IMR-90 (cell line): Measurements from ENCODE around the gene PRKCA. TPM values are rescaled to one million over a fixed set of nuclear protein-coding genes. Genes with fewer than 3 reads are reported as not detected.

Source experiments
- ATAC-seq: fragments of 200-7000 bp; cut with Tn5 transposase; 2 replicates; pipeline ENCODE4 v1.9.1; 2020; ENCODE audit warnings: low read depth, mild to moderate bottlenecking, moderate library complexity
- BruUV-seq: library from RNA; stranded (reverse); fragments of 400-500 nt; replicated peaks from 2 replicates; lab custom pipeline; 2021; lab: Mats Ljungman, UMichigan
- CTCF ChIA-PET: fragments of 300-600 bp; formaldehyde crosslinking; extraction: SDS; loops from one replicate; lab custom pipeline; 2021; ENCODE audit warnings: antibody characterized with exemption; lab: Yijun Ruan, JAX
- POLR2A ChIA-PET: fragments of 300-600 bp; sonication (Branson Sonifier 250); formaldehyde crosslinking; loops from one replicate; lab custom pipeline; 2022; ENCODE audit warnings: antibody characterized with exemption; ENCODE audit not compliant: unreplicated experiment; lab: Charles Lee
- DNase-seq: peaks from one replicate; pipeline ENCODE4 v3.0.0; 2013
- H2AFZ ChIP-seq: replicated peaks from 2 replicates; pipeline ENCODE3; 2013; ENCODE audit warnings: low read length, mild to moderate bottlenecking; ENCODE audit not compliant: poor library complexity
- H2AK5ac ChIP-seq: 2 replicates; pipeline ENCODE4 v1.6.1; 2013; ENCODE audit warnings: low read depth, low read length, inconsistent platforms
- H2AK9ac ChIP-seq: replicated peaks from 2 replicates; pipeline ENCODE3; 2013; ENCODE audit warnings: mild to moderate bottlenecking, low read depth, low read length, moderate library complexity; ENCODE audit not compliant: poor library complexity
- H2BK120ac ChIP-seq: 2 replicates; pipeline ENCODE4 v1.6.1; 2013; ENCODE audit warnings: low read depth, low read length, inconsistent platforms
- H2BK15ac ChIP-seq: 3 replicates; pipeline ENCODE4 v1.6.1; 2013; ENCODE audit warnings: low read depth, low read length, inconsistent platforms
- H2BK20ac ChIP-seq: 2 replicates; pipeline ENCODE4 v1.6.1; 2013; ENCODE audit warnings: low read depth, mild to moderate bottlenecking, inconsistent platforms, low read length, moderate library complexity
- H2BK5ac ChIP-seq: 2 replicates; pipeline ENCODE4 v1.6.1; 2013; ENCODE audit warnings: mild to moderate bottlenecking, low read depth, low read length, inconsistent platforms; ENCODE audit not compliant: poor library complexity, severe bottlenecking
- H3K14ac ChIP-seq: replicated peaks from 2 replicates; pipeline ENCODE4 v1.6.1; 2013; ENCODE audit warnings: low read depth, low read length, inconsistent platforms
- H3K18ac ChIP-seq: 2 replicates; pipeline ENCODE4 v1.6.1; 2013; ENCODE audit warnings: low read depth, low read length, control low read depth
- H3K23ac ChIP-seq: 2 replicates; pipeline ENCODE4 v1.6.1; 2013; ENCODE audit warnings: low read depth, low read length, inconsistent platforms
- H3K27ac ChIP-seq: 2 replicates; pipeline ENCODE4 v1.5.1; 2013; ENCODE audit warnings: mild to moderate bottlenecking, control low read depth, low read length; ENCODE audit not compliant: insufficient read depth
- H3K27me3 ChIP-seq: 2 replicates; pipeline ENCODE4 v1.6.1; 2013; ENCODE audit warnings: low read length; ENCODE audit not compliant: control insufficient read depth, insufficient read depth
- H3K36me3 ChIP-seq: 2 replicates; pipeline ENCODE4 v1.6.1; 2013; ENCODE audit warnings: low read length, mixed read lengths; ENCODE audit not compliant: control insufficient read depth, insufficient read depth
- H3K4ac ChIP-seq: 2 replicates; pipeline ENCODE4 v1.6.1; 2013; ENCODE audit warnings: low read depth, low read length, inconsistent platforms
- H3K4me1 ChIP-seq: 2 replicates; pipeline ENCODE4 v1.6.1; 2013; ENCODE audit warnings: low read length, mixed read lengths; ENCODE audit not compliant: control insufficient read depth, insufficient read depth
- H3K4me2 ChIP-seq: 2 replicates; pipeline ENCODE4 v1.6.1; 2013; ENCODE audit warnings: low read depth, mild to moderate bottlenecking, control low read depth, low read length, moderate library complexity
- H3K4me3 ChIP-seq: 2 replicates; pipeline ENCODE4 v1.5.1; 2013; ENCODE audit warnings: low read depth, mild to moderate bottlenecking, control low read depth, low read length, moderate library complexity; ENCODE audit not compliant: insufficient read depth
- H3K56ac ChIP-seq: 2 replicates; pipeline ENCODE4 v1.6.1; 2013; ENCODE audit warnings: low read length, inconsistent platforms; ENCODE audit not compliant: insufficient read depth; ENCODE audit errors: extremely low read depth
- H3K79me1 ChIP-seq, 2 experiments: 2 replicates each; pipeline ENCODE4 v1.6.1; 2013; ENCODE audit warnings: low read length in 2 of 2, inconsistent platforms in 1 of 2, low read depth in 1 of 2
- H3K9ac ChIP-seq: 2 replicates; pipeline ENCODE4 v1.6.1; 2013; ENCODE audit warnings: low read depth, low read length, control low read depth
- H3K9me1 ChIP-seq: 2 replicates; pipeline ENCODE4 v1.6.1; 2013; ENCODE audit warnings: low read length, inconsistent platforms; ENCODE audit not compliant: insufficient read depth
- H3K9me3 ChIP-seq: 2 replicates; pipeline ENCODE4 v1.6.1; 2013; ENCODE audit warnings: low read length; ENCODE audit not compliant: control insufficient read depth, insufficient read depth
- H4K20me1 ChIP-seq: 2 replicates; pipeline ENCODE4 v1.6.1; 2013; ENCODE audit warnings: low read length, inconsistent platforms; ENCODE audit not compliant: insufficient read depth
- H4K5ac ChIP-seq: 2 replicates; pipeline ENCODE4 v1.6.1; 2013; ENCODE audit warnings: mild to moderate bottlenecking, low read depth, low read length, control low read depth
- H4K8ac ChIP-seq, 2 experiments: 2 replicates each; pipeline ENCODE4 v1.6.1; 2013; ENCODE audit warnings: low read depth in 2 of 2, low read length in 2 of 2, control low read depth in 1 of 2, inconsistent platforms in 1 of 2
- H4K91ac ChIP-seq: 2 replicates; pipeline ENCODE4 v1.6.1; 2013; ENCODE audit warnings: low read depth, low read length, inconsistent platforms; ENCODE audit not compliant: insufficient read depth
- CHD1 ChIP-seq: IDR thresholded peaks from 2 replicates; pipeline ENCODE4 v1.6.1; 2012; ENCODE audit warnings: low read depth, low read length, improper control_type of control experiment
- NFE2L2 ChIP-seq: fragments of 150-350 bp; IDR thresholded peaks from 2 replicates; pipeline ENCODE4 v1.6.1; 2016; ENCODE audit warnings: low read depth, mild to moderate bottlenecking, low read length
- RAD21 ChIP-seq: IDR thresholded peaks from 2 replicates; pipeline ENCODE4 v1.6.1; 2012; ENCODE audit warnings: low read length, improper control_type of control experiment
- WGBS, 2 experiments: methylation state at CpG; one replicate each; pipeline versions ENCODE4 v1.1.5 to v1.1.7; 2013; ENCODE audit warnings: missing lambda C conversion rate in 2 of 2; ENCODE audit not compliant: insufficient read length in 1 of 2; ENCODE audit errors: extremely low coverage in 2 of 2; 5-methylcytosine and 5-hydroxymethylcytosine counted together
- dilution Hi-C: fragments of 300-500 bp; cut with HindIII; formaldehyde crosslinking; loops from one replicate; pipeline ENCODE4 v1.14.3; 2018; ENCODE audit warnings: low sequenced_read_pairs; ENCODE audit not compliant: unreplicated experiment
- in situ Hi-C: fragments of 300-500 bp; cut with MboI; formaldehyde crosslinking; loops from 3 replicates; pipeline ENCODE4 v1.14.3; 2019; ENCODE audit warnings: low sequenced_read_pairs, inconsistent platforms, mixed read lengths
- intact Hi-C: fragments of 100-400 bp; cut with micrococcal nuclease; formaldehyde crosslinking; loops from 2 replicates; pipeline ENCODE4 v1.10.0; 2022
- polyA plus RNA-seq, 3 experiments: library from polyadenylated mRNA; depleted of rRNA; stranded (reverse); fragments of >200 nt; gene quantifications; 2 replicates each; pipeline ENCODE4 v1.2.3, GENCODE V29; 2012; ENCODE audit warnings: low replicate concordance in 1 of 3
- total RNA-seq: library from RNA; depleted of rRNA; stranded (reverse); fragments of >200 nt; gene quantifications from 2 replicates; pipeline ENCODE4 v1.2.3, GENCODE V29; 2012

PRKCA gene
- total and polyA plus RNA-seq, 2 of the 4 experiments (the other 2 are of a cell fraction) = 31.0 to 46.0 TPM

DNA sequence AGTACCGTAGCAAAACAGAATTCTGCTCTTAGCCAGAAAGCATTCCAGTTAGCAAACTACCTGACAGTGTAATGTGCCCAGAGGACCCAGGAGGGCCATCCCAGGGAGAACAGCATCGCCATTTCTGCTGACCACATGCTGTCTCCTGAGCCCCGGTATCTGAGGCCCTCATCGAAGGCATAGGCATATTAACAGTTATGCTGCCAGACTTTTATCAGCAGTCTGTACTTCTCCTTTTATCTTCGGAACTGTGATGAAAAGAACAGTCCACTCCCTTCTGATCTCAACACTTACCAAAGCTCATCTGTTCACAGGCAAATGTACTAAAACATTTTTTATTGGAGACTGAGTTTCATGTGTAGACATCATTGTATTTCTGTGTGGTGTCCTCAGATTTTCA, 236.4 kb downstream of the PRKCA start:
- Histone ChIP-seq H3K27me3 (no peaks in the 10 kb centered on the region), H3K18ac (0 out of 2 replicates have a peak overlapping the region, but pooled peaks have one; percentile 47), H3K27ac (no peak overlapping the region), H2AFZ (no peak overlapping the region), H2BK15ac (peak overlapping the region; percentile 56; the same call in 1 of the 3 replicates), H3K4ac (peak overlapping the region; percentile 67), H3K9me1 (peaks cover 14% of the 10 kb centered on the region), H4K20me1 (peaks cover 7% of the 10 kb centered on the region; the same call in 1 of the 2 replicates), H2AK5ac (peak overlapping the region; percentile 78; the same call in 1 of the 2 replicates), H2BK5ac (peak overlapping the region; percentile 42), H3K56ac (no peak overlapping the region), H3K4me2 (no peak overlapping the region), H2BK120ac (peak overlapping the region; percentile 55), H3K36me3 (no peaks in the 10 kb centered on the region), H4K91ac (peak overlapping the region; percentile 5; the same call in 1 of the 2 replicates), H4K5ac (peak overlapping the region; percentile 34; the same call in 1 of the 2 replicates), H3K4me1 (peaks cover 32% of the 10 kb centered on the region), H3K4me3 (no peak overlapping the region), H3K23ac (peak overlapping the region; percentile 48; the same call in 1 of the 2 replicates), H3K9me3 (no peaks in the 10 kb centered on the region), H4K8ac (peak overlapping the region in 1 of 2 experiments; percentile 56; a peak in 2 of 4 replicates), H2BK20ac (peak overlapping the region; percentile 32), H3K14ac (peak overlapping the region; percentile 72), H2AK9ac (no peak overlapping the region), H3K79me1 (peaks cover 38 to 79% of the 10 kb centered on the region in 2 experiments), H3K9ac (peak overlapping the region; percentile 7; the same call in 1 of the 2 replicates)
- ChIA-PET POLR2A (no interaction called here), CTCF (no interaction called here)
- DNase-seq (no peak), ATAC-seq (no peak)
- dilution Hi-C loops (no loop called here), in situ Hi-C loops (no loop called here), intact Hi-C loops (no loop called here)
- no TSS peak for BruUV-seq
- WGBS, 2 experiments = 75% methylated on average over 2 of the region's 5 CpGs; no CpG with 5 or more reads in 1 of the 2 experiments
- TF ChIP-seq RAD21 = no peak
- no peak for TF ChIP-seq NFE2L2
- no peak for TF ChIP-seq CHD1
